COLO829 (cell line): ENCODE data around the gene USP5.
"Not testable (repeated sequence)": the region's sequence is repeated elsewhere in the genome, so short reads cannot be mapped to it uniquely, and the experiment has no call there.

Experiments
- DNase-seq: peaks from one replicate; pipeline ENCODE4 v3.0.0; 2012; ENCODE audit warnings: low spot score

Gene USP5

GRCh38 chr12:6888360-6888759 lies 36.4 kb downstream of the USP5 start:
- DNase-seq, result no peak

GRCh38 chr12:6888794-6889193 lies 36.8 kb downstream of the USP5 start:
- not testable (repeated sequence) for DNase-seq

- not testable (repeated sequence) for DNase-seq
These were observed 38.0 kb downstream of the USP5 start for GRCh38 chr12:6889775-6890573.

GRCh38 chr12:6890789-6891645 lies 39.1 kb downstream of the USP5 start:
- peak; percentile 94 for DNase-seq

DNA sequence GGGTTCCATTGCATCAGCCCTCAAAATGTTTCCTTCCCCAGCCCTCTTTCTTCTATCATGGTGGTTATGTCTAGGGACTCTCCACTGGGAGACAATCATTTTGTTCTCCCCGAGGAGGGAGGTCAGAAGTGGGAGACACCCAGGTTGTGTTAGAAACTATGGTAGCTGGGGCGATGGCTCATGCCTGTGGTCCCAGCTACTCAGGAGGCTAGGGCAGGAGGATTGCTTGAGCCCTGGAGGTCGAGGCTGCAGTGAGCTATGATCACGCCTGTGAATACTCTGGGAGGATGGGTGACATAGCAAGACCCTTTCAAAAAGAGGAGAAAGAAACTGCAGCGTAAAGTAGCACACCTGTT lies 39.7 kb downstream of the USP5 start:
- DNase-seq, result no peak

GRCh38 chr12:6892683-6893082 lies 40.7 kb downstream of the USP5 start:
- DNase-seq, result not testable (repeated sequence)

DNA sequence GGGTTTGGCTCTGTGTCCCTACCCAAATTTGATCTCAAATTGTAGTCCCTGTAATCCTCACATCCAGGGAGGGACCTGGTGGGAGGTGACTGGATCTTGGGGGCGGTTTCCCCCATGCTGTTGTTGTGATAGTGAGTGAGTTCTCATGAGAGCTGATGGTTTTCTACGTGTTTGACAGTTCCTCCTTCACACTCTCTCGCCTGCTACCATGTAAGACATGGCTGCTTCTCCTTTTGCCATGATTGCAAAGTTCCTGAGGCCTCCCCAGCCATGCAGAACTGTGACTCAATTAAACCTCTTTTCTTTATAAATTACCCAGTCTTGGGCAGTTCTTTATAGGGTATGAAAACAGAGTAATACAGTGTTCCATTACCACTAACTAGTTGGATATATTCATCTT lies 42.4 kb downstream of the USP5 start:
- DNase-seq, result no peak

- no peak for DNase-seq
These were observed 45.0 kb downstream of the USP5 start for GRCh38 chr12:6896846-6897435.

DNA sequence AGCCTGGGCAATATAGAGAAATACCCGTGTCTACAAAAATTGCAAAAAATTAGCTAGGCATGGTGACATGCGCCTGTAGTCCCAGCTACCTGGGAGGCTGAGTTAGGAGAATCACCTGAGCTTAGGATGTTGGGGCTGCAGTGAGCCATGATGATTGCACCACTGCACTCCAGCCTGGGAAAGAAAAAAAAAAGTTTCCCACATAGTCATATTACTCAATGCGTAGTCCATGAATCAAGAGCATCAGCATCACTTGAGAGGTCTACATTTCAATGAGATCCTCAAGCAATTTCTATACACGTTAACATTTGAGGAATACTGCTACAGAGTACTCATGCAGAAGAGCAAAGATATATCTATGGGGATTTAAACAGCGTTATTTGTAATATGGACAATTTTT lies 47.5 kb downstream of the USP5 start:
- no peak for DNase-seq

GRCh38 chr12:6899837-6900519 lies 48.0 kb downstream of the USP5 start:
- no peak for DNase-seq

- no peak for DNase-seq
These were observed 50.5 kb downstream of the USP5 start for GRCh38 chr12:6902448-6902847.

DNA sequence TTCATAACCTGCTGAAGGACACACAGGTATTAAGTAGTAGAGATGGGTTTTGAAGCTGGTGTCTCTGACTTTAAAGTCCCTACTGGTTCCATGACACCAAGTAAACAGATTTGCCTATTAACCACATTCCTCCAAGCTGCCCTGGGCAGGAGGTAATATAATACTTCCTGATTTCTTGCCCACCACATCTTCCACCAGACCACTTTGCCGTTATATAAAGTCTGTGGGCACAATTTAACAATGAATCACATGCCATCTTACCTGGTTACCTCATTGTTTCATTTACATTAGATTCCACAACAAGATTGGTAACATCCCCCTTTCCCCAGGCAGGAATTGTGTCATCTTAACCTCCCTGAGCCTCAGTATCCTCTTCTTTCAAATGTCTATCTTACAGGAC lies 51.8 kb downstream of the USP5 start:
- DNase-seq, result no peak

GRCh38 chr12:6904280-6905276 lies 52.6 kb downstream of the USP5 start, which contains the start of gene LRRC23:
LRRC23 (plus strand) TSS chr12:6904822; CDS start chr12:6905634, 812 bp downstream.
- peak; percentile 99 for DNase-seq

GRCh38 chr12:6905414-6906040 lies 53.6 kb downstream of the USP5 start:
- no peak for DNase-seq

GRCh38 chr12:6908141-6908540 lies 56.2 kb downstream of the USP5 start:
- not testable (repeated sequence) for DNase-seq

GRCh38 chr12:6909421-6910145 lies 57.6 kb downstream of the USP5 start:
- DNase-seq, result no peak

- DNase-seq, result no peak
These were observed 60.4 kb downstream of the USP5 start for GRCh38 chr12:6912164-6912935.

GRCh38 chr12:6914246-6914946 lies 62.4 kb downstream of the USP5 start, which contains the start of gene ENO2:
ENO2 (plus strand) TSS chr12:6914580; CDS start chr12:6915833, 1,253 bp downstream.
- DNase-seq, result no peak
